ENCODE measurements around the gene MAML3.

- TF ChIP-seq CTCF (IDR thresholded peaks at IDR 0.05; ENCODE audit: insufficient read depth, low read depth, low read length), result no peak
- no peak for TF ChIP-seq EZH2 (IDR thresholded peaks at IDR 0.05; ENCODE audit: insufficient read depth, low read length)
Observed at GRCh38 chr4:139719381-139720101, 434.4 kb downstream of the MAML3 start.

All from astrocyte (in vitro differentiated cells and primary cell).